HepG2 (cell line): ENCODE results near the gene GRIN3B. TPM values are rescaled to one million over a fixed set of nuclear protein-coding genes. Genes with fewer than 3 reads are reported as not detected.

ENCODE experiments used
- CENPX ChIP-seq: sonication (generic); formaldehyde crosslinking; IDR thresholded peaks from 2 replicates; pipeline ENCODE4 v1.9.0; 2021; ENCODE audit warnings: mild to moderate bottlenecking, missing genetic modification reagents, moderate library complexity
- FOXJ3 ChIP-seq: sonication (generic); formaldehyde crosslinking; IDR thresholded peaks from 2 replicates; pipeline ENCODE4 v1.4.0; 2020; ENCODE audit warnings: missing genetic modification reagents, mild to moderate bottlenecking, borderline replicate concordance
- HOXA7 ChIP-seq: sonication (generic); formaldehyde crosslinking; IDR thresholded peaks from 2 replicates; pipeline ENCODE4 v1.8.1; 2022; ENCODE audit warnings: mild to moderate bottlenecking, missing genetic modification reagents, moderate library complexity
- KDM2A ChIP-seq: sonication (generic); formaldehyde crosslinking; IDR thresholded peaks from 2 replicates; pipeline ENCODE4 v1.4.0; 2020; ENCODE audit warnings: low read depth, missing genetic modification reagents, borderline replicate concordance
- PTBP1 ChIP-seq: fragments of 200-400 bp; formaldehyde crosslinking; IDR thresholded peaks from 2 replicates; pipeline ENCODE4 v1.6.1; 2018; ENCODE audit warnings: low read length, low read depth; ENCODE audit not compliant: poor library complexity, severe bottlenecking
- TFDP2 ChIP-seq: sonication (generic); formaldehyde crosslinking; IDR thresholded peaks from 2 replicates; pipeline ENCODE4 v1.4.0; 2020; ENCODE audit warnings: missing genetic modification reagents
- ZNF20 ChIP-seq: sonication (generic); formaldehyde crosslinking; IDR thresholded peaks from 2 replicates; pipeline ENCODE4 v1.4.0; 2020; ENCODE audit warnings: mild to moderate bottlenecking, moderate library complexity, missing genetic modification reagents
- ZNF34 ChIP-seq: sonication (generic); formaldehyde crosslinking; IDR thresholded peaks from 2 replicates; pipeline ENCODE4 v1.4.0; 2020; ENCODE audit warnings: mild to moderate bottlenecking, missing genetic modification reagents, borderline replicate concordance
- ZNF7 ChIP-seq: IDR thresholded peaks from 2 replicates; pipeline ENCODE4 v1.6.1; 2016; ENCODE audit warnings: missing biosample characterization, missing genetic modification reagents
- ZNF768 ChIP-seq: sonication (generic); formaldehyde crosslinking; IDR thresholded peaks from 2 replicates; pipeline ENCODE4 v1.4.0; 2020; ENCODE audit warnings: missing genetic modification reagents
- polyA plus RNA-seq, 8 experiments: library from polyadenylated mRNA; depleted of rRNA in 3 of 8; stranded (reverse) in 7 of 8; unstranded in 1 of 8; fragments of >200 nt; fragmentation: Illumina TruSeq in 4 of 8; extraction: Trizol in 4 of 8; gene quantifications; 2 replicates each; pipeline versions ENCODE4 v1.2.1 to v1.2.3, GENCODE V29; 2011 to 2016; ENCODE audit warnings: low read depth in 4 of 8, missing spikeins in 1 of 8, mixed read lengths in 1 of 8; ENCODE audit not compliant: insufficient read depth in 1 of 8
- total RNA-seq, 5 experiments: library from RNA; depleted of rRNA; stranded (reverse); fragments of >200 nt; fragmentation: Illumina TruSeq; extraction: Trizol; gene quantifications; 2 replicates each; pipeline ENCODE4 v1.2.3, GENCODE V29; 2016; ENCODE audit warnings: low read depth in 1 of 5

Gene GRIN3B
- total and polyA plus RNA-seq, 2 of the 13 experiments (the other 11 are each of a cell fraction or from before 2014, with no cell fraction given), result 0.07 to 0.20 TPM

GRCh38 chr19:1053176-1054101, 53.2 kb downstream of the GRIN3B start (continued):
- no peak for TF ChIP-seq TFDP2 (CRISPR knock-in tag)
- 0 out of 2 replicates have a peak, but pooled peaks have one; percentile 16 for TF ChIP-seq ZNF768
- TF ChIP-seq HOXA7 (CRISPR knock-in tag), result no peak
- no peak for TF ChIP-seq ZNF7 (CRISPR knock-in tag)
- TF ChIP-seq CENPX, result no peak
- TF ChIP-seq KDM2A (CRISPR knock-in tag), result no peak
- TF ChIP-seq ZNF34 (CRISPR knock-in tag), result no peak
- no peak for TF ChIP-seq ZNF20 (CRISPR knock-in tag)
- no peak for TF ChIP-seq FOXJ3 (CRISPR knock-in tag)
- TF ChIP-seq PTBP1, result no peak
